Measurements from ENCODE around the gene SLC6A2. TPM values are rescaled to one million over a fixed set of nuclear protein-coding genes. Genes with fewer than 3 reads are reported as not detected.
"Not testable (repeated sequence)": the region's sequence is repeated elsewhere in the genome, so short reads cannot be mapped to it uniquely, and the experiment has no call there.

SLC6A2 gene
- total RNA-seq, 2 donors from 2014 or later, result not detected

DNA sequence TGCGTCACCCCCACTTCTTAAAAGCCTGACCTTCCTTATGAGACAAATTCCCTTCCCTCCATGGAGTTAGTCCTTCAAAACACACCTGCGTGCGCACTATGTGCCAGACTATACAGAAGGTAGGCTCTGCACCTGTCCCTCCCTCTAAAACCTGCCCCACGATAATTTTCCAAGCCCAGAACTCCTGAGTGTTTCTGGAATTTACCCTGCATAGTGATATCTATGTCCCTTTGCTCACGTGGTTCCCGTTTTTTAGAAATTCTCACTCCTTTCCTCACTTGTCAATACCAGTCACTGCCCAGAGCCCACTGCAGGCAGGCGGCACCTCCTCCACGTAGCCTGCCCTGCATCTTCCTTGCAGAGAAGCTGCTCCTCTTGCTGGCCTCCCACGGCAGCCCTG lies 82.2 kb downstream of the SLC6A2 start:
- H3K4me1 ChIP-seq, result peaks cover 0 to 4% of the 10 kb centered on the region in 2 donors
- peaks cover 0 to 7% of the 10 kb centered on the region in 2 donors for H3K27me3 ChIP-seq
- no peak overlapping the region for H3K27ac ChIP-seq
- no peak overlapping the region for H3K4me3 ChIP-seq
- TF ChIP-seq, protein P1, sequence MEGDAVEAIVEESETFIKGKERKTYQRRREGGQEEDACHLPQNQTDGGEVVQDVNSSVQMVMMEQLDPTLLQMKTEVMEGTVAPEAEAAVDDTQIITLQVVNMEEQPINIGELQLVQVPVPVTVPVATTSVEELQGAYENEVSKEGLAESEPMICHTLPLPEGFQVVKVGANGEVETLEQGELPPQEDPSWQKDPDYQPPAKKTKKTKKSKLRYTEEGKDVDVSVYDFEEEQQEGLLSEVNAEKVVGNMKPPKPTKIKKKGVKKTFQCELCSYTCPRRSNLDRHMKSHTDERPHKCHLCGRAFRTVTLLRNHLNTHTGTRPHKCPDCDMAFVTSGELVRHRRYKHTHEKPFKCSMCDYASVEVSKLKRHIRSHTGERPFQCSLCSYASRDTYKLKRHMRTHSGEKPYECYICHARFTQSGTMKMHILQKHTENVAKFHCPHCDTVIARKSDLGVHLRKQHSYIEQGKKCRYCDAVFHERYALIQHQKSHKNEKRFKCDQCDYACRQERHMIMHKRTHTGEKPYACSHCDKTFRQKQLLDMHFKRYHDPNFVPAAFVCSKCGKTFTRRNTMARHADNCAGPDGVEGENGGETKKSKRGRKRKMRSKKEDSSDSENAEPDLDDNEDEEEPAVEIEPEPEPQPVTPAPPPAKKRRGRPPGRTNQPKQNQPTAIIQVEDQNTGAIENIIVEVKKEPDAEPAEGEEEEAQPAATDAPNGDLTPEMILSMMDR (IDR thresholded peaks at IDR 0.05), result no peak
- no peaks in the 10 kb centered on the region for H3K9me3 ChIP-seq
- DNase-seq (ENCODE audit: low spot score), result no peak
- no peaks in the 10 kb centered on the region for H3K36me3 ChIP-seq

DNA sequence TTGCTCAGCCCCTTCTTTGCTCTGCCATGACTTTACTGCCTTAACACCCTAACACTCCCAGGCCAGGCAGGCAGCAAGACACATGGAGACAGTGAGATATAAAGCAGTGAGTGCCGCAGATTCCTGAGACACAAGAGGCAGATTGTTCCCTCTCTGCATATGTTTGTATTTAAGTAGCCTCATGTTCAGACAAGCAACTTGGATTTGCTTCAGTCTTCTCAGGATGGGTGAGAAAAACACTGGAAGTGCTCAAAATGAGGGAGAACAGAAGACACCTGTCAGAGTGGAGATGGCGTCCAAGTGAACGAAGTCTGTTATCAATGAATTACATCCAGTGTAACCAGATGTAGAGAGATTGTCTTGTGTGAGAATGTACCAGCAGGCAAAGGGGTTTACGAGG lies 90.3 kb downstream of the SLC6A2 start:
- no peak overlapping the region for H3K27ac ChIP-seq
- H3K27me3 ChIP-seq, result no peaks in the 10 kb centered on the region
- no peaks in the 10 kb centered on the region for H3K36me3 ChIP-seq
- no peak overlapping the region for H3K4me3 ChIP-seq
- H3K4me1 ChIP-seq, result no peaks in the 10 kb centered on the region
- no peak for DNase-seq (ENCODE audit: low spot score)
- TF ChIP-seq, protein P1 (IDR thresholded peaks at IDR 0.05), result no peak
- H3K9me3 ChIP-seq, result no peaks in the 10 kb centered on the region

DNA sequence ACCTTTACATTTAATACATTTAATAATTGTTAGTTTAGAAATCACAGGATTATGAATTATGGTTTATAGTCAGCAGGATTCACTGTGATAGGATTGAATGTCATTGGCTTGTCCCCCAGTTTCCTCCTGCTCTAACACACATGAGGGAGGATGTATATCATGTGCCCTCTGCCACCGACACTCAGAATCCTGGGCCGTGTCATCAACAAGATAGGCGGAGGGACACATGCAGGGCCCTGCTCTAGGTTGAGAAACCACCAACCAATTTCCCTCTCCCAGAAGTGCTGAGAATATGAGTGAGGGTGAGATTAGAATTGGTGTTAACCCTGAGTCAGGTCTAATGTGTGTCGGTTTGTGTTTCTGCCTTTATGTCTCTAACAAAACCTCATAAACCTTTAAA lies 92.0 kb downstream of the SLC6A2 start:
- no peaks in the 10 kb centered on the region for H3K9me3 ChIP-seq
- no peaks in the 10 kb centered on the region for H3K4me1 ChIP-seq
- H3K36me3 ChIP-seq, result no peaks in the 10 kb centered on the region
- H3K27ac ChIP-seq, result no peak overlapping the region
- TF ChIP-seq, protein P1 (IDR thresholded peaks at IDR 0.05), result no peak
- H3K4me3 ChIP-seq, result no peak overlapping the region
- DNase-seq (ENCODE audit: low spot score), result no peak
- no peaks in the 10 kb centered on the region for H3K27me3 ChIP-seq

DNA sequence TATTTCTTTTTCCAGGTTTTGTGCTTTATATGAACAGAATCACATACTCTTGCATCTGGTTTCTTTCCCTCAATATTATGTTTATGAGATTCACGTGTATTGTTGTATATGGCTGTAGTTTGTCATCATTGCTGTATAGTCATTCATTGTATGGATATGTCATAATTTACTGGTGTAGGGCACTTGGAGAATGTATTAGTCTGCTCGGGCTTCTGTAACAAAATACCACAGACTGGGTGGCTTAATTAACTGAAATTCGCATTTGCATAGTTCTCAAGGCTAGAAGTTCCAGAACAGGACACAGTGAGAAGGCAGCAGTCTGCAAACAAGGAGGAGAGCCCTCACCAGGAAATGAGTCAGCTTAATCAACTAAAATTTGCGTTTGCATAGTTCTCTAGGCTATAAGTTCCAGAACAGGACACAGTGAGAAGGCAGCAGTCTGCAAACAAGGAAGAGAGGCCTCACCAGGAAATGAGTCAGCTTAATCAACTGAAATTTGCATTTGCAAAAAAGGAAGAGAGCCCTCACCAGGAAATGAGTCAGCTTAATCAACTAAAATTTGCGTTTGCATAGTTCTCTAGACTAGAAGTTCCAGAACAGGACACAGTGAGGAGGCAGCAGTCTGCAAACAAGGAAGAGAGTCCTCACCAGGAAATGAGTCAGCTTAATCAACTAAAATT lies 96.8 kb downstream of the SLC6A2 start:
- not testable (repeated sequence) for H3K27me3 ChIP-seq; H3K4me3 ChIP-seq; H3K9me3 ChIP-seq; DNase-seq (ENCODE audit: low spot score); H3K27ac ChIP-seq; H3K4me1 ChIP-seq; H3K36me3 ChIP-seq

DNA sequence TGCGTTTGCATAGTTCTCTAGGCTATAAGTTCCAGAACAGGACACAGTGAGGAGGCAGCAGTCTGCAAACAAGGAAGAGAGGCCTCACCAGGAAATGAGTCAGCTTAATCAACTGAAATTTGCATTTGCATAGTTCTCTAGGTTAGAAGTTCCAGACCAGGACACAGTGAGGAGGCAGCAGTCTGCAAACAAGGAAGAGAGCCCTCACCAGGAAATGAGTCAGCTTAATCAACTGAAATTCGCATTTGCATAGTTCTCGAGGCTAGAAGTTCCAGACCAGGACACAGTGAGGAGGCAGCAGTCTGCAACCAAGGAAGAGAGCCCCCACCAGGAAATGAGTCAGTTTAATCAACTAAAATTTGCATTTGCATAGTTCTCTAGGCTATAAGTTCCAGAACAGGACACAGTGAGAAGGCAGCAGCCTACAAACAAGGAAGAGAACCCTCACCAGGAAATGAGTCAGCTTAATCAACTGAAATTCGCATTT lies 97.4 kb downstream of the SLC6A2 start:
- H3K36me3 ChIP-seq; H3K27me3 ChIP-seq; H3K4me1 ChIP-seq; H3K9me3 ChIP-seq; DNase-seq (ENCODE audit: low spot score); H3K4me3 ChIP-seq; H3K27ac ChIP-seq: not testable (repeated sequence)

Other genes with a start within 250 kb of the SLC6A2 start
- 100 to 1,000 TPM; 131 to 136 TPM for gene MMP2, start 176.8 kb upstream of the SLC6A2 start, total RNA-seq
- gene LPCAT2, start 146.9 kb upstream of the SLC6A2 start, total RNA-seq, result 1 to 10 TPM; 5.0 to 9.9 TPM
- gene CAPNS2, start 89.3 kb upstream of the SLC6A2 start, total RNA-seq, result under 1 TPM in 1 of 2 donors, not detected in 1; 0.35 TPM
- 10 to 100 TPM; 12.1 to 23.8 TPM for gene CES1, start 177.1 kb downstream of the SLC6A2 start, total RNA-seq
- gene CES5A, start 219.4 kb downstream of the SLC6A2 start, total RNA-seq, result not detected

All from right atrium auricular region (tissue), 2 donors.